Activated T-cell treated with anti-CD3 and anti-CD28 coated beads for 48 hours (primary cell): Measurements from ENCODE around the gene MEF2D.

Source experiments
- DNase-seq: peaks from one replicate; pipeline ENCODE4 v3.0.0-alpha.2; 2020; ENCODE audit warnings: low read depth

MEF2D gene

GRCh38 chr1:156487862-156488261, 12.7 kb downstream of the MEF2D start:
- DNase-seq = peak; percentile 34

- DNase-seq = no peak
Observed at GRCh38 chr1:156486421-156487344, 13.9 kb downstream of the MEF2D start.

GRCh38 chr1:156485984-156486383, 14.6 kb downstream of the MEF2D start:
- no peak for DNase-seq

- DNase-seq = no peak
Observed at GRCh38 chr1:156484480-156485058, 16.0 kb downstream of the MEF2D start.

GRCh38 chr1:156483397-156483796, 17.2 kb downstream of the MEF2D start:
- DNase-seq = no peak

GRCh38 chr1:156482276-156482675, 18.3 kb downstream of the MEF2D start:
- DNase-seq = no peak

GRCh38 chr1:156481527-156481926, 19.0 kb downstream of the MEF2D start:
- no peak for DNase-seq

GRCh38 chr1:156480411-156481192, 20.0 kb downstream of the MEF2D start:
- peak; percentile 67 for DNase-seq

GRCh38 chr1:156480016-156480370, 20.6 kb downstream of the MEF2D start:
- DNase-seq = no peak

- DNase-seq = no peak
Observed at GRCh38 chr1:156479093-156480015, 21.2 kb downstream of the MEF2D start.

GRCh38 chr1:156478250-156478627, 22.3 kb downstream of the MEF2D start:
- DNase-seq = no peak

GRCh38 chr1:156477526-156478249, 22.9 kb downstream of the MEF2D start:
- no peak for DNase-seq

GRCh38 chr1:156476501-156477298, 23.9 kb downstream of the MEF2D start:
- no peak for DNase-seq

GRCh38 chr1:156475568-156476500, 24.7 kb downstream of the MEF2D start:
- no peak for DNase-seq

GRCh38 chr1:156474966-156475365, 25.6 kb downstream of the MEF2D start:
- DNase-seq = no peak

GRCh38 chr1:156471496-156472490, 28.8 kb downstream of the MEF2D start:
- no peak for DNase-seq

- no peak for DNase-seq
Observed at GRCh38 chr1:156470473-156470872, 30.1 kb downstream of the MEF2D start.
